SJSA1 (cell line): ENCODE data around the gene KRTAP20-2. TPM values are rescaled to one million over a fixed set of nuclear protein-coding genes. Genes with fewer than 3 reads are reported as not detected.
A peak's percentile ranks its signal among the peaks of the same experiment; 100 is the strongest.

Source experiments
- DNase-seq, 2 experiments: peaks; one replicate each; pipeline ENCODE4 v3.0.0-alpha.2; 2015 to 2020; ENCODE audit warnings: low spot score in 2 of 2, low read depth in 1 of 2
- H3K27ac ChIP-seq: fragments of 250-450 bp; sonication (Bioruptor Pico); 2 replicates; pipeline ENCODE4 v1.5.1; 2020; ENCODE audit warnings: mild to moderate bottlenecking, moderate library complexity
- H3K27me3 ChIP-seq: fragments of 250-450 bp; sonication (Bioruptor Pico); replicated peaks from 2 replicates; pipeline ENCODE4 v1.5.1; 2020; ENCODE audit warnings: mild to moderate bottlenecking, moderate library complexity
- H3K36me3 ChIP-seq: fragments of 250-450 bp; sonication (Bioruptor Pico); 2 replicates; pipeline ENCODE4 v1.5.1; 2020; ENCODE audit warnings: mild to moderate bottlenecking
- H3K4me1 ChIP-seq: fragments of 250-450 bp; sonication (Bioruptor Pico); replicated peaks from 2 replicates; pipeline ENCODE4 v1.6.1; 2021; ENCODE audit warnings: mild to moderate bottlenecking
- H3K4me3 ChIP-seq: fragments of 250-450 bp; sonication (Bioruptor Pico); 2 replicates; pipeline ENCODE4 v1.5.1; 2020; ENCODE audit warnings: mild to moderate bottlenecking
- H3K9me3 ChIP-seq: fragments of 250-450 bp; sonication (Bioruptor Pico); replicated peaks from 2 replicates; pipeline ENCODE4 v1.5.1; 2020; ENCODE audit warnings: mild to moderate bottlenecking
- total RNA-seq: library from RNA; depleted of rRNA; stranded (reverse); fragments of >200 nt; shearing (Covaris generic); gene quantifications from 2 replicates; pipeline ENCODE4 v1.2.3, GENCODE V29; 2014

Gene KRTAP20-2
- total RNA-seq, 1 experiment from 2014 or later: not detected

DNA sequence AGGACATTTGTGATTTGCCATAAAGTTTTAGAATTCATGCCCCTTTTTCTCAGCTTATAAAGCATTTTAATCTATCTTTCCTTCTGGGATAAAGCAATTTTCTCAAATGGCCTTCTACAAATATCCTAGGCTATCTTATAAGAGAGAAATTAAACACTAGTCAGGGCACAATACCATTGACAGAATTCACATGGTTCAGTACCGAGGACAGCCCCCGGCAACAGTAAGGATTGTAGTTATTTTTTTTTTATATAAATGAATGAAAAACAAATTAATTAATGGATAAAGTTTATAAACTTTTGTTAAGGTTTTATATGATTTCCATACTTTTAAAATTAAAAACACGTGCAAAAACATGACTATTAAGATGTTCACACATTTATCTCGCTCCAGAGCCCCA, 6.9 kb upstream of the KRTAP20-2 start:
- H3K4me1 ChIP-seq: no peaks in the 10 kb centered on the region
- H3K9me3 ChIP-seq: no peaks in the 10 kb centered on the region
- no peak overlapping the region for H3K27ac ChIP-seq
- no peak overlapping the region for H3K4me3 ChIP-seq
- no peak for DNase-seq
- no peaks in the 10 kb centered on the region for H3K36me3 ChIP-seq
- H3K27me3 ChIP-seq: no peaks in the 10 kb centered on the region

DNA sequence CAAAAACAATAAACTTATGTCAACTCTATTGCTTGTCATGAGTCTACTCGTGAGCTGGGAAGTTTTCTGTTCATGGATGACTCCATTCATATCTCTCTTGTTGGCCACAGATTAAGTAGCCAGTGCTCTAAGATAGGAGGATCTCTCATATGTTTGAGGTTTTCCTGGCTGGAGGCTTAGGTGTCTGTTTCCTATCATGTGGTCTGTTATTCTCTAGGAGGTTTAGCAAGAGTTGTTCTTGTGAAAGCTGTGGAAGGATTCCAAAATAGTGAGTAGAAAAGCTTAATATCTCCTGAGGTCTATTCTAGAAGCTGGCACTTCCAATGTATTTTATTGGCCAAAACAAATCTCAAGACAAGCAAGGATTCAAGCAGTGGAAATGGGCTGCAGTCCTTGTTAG, 5.8 kb upstream of the KRTAP20-2 start:
- Histone ChIP-seq H3K4me3 (no peak overlapping the region), H3K36me3 (no peaks in the 10 kb centered on the region), H3K9me3 (no peaks in the 10 kb centered on the region), H3K27ac (no peak overlapping the region), H3K4me1 (no peaks in the 10 kb centered on the region), H3K27me3 (no peaks in the 10 kb centered on the region)
- DNase-seq: no peak

DNA sequence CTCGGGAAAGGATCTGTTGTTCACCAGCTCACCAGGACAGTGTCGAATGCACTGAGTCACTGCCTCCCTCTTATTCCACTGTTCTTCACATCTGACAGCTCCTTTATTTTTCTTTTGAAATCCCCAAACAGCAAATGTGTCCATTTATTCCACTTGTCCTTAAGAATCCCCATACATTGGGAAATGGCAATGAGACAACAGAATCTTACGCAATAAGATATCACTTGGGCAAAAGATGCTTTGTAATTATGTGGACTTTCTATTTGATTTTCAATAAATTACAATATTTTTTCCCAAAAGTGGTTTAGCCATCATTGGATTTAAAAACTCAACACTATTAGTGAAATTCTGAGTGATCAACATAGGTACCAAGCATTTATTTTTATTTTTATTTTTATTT, 3.7 kb downstream of the KRTAP20-2 start:
- H3K4me1 ChIP-seq: peaks cover 13% of the 10 kb centered on the region
- H3K27me3 ChIP-seq: no peaks in the 10 kb centered on the region
- no peak overlapping the region for H3K4me3 ChIP-seq
- no peaks in the 10 kb centered on the region for H3K36me3 ChIP-seq
- H3K27ac ChIP-seq: no peak overlapping the region
- H3K9me3 ChIP-seq: no peaks in the 10 kb centered on the region
- DNase-seq: no peak

DNA sequence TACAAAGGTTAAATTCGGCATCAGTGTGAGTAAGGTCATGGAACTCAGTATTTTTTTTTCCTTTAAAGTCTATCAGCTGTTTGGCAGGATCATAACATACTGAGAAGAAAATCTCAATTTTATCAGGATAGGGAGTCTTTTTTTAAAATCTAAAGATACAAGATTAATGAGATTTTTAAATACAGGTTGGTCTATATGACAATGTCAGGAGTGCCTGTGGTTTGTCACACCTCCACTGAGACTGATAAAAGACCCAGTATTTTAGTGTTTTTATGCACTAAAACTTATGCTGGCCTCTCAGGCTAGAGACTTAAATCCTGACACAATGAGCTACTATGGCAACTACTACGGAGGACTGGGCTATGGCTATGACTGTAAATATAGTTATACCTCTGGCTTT, 7.6 kb downstream of the KRTAP20-2 start, which contains the start of gene KRTAP20-3:
Gene KRTAP20-3 (plus strand): TSS at position 301 of the 400 bp plus-strand sequence.
- H3K36me3 ChIP-seq: no peaks in the 10 kb centered on the region
- DNase-seq: no peak
- 0 out of 2 replicates have a peak, but pooled peaks cover under 1% of the 10 kb centered on the region for H3K4me1 ChIP-seq
- no peaks in the 10 kb centered on the region for H3K27me3 ChIP-seq
- no peak within 1 kb of the TSS for H3K27ac ChIP-seq
- H3K4me3 ChIP-seq: no peak within 1 kb of the TSS
- H3K9me3 ChIP-seq: no peaks in the 10 kb centered on the region

DNA sequence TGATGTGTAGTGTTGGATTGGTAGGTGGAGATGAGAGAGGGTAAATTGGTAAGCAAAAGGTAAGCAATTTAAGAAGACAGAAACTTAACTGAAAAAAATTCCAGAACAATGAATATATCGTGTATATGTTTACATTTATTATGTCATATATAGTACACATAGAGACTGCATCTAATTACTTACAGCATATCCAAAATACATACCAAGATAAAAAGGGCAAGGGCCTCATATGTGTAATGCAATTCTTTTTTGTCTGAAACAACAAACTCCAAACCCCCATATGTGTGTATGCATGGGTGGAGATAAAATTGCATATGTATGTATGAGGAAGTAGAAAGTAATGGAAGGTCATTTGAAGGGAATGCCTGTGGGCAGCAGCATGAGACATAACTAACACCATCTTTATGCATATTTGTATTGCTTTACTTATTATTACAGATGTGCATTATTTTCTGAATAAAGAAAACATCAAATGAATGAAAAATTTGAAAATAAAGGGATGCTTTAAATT, 12.0 kb downstream of the KRTAP20-2 start:
- Histone ChIP-seq H3K9me3 (no peaks in the 10 kb centered on the region), H3K27ac (no peak overlapping the region), H3K4me3 (no peak overlapping the region), H3K36me3 (no peaks in the 10 kb centered on the region), H3K27me3 (no peaks in the 10 kb centered on the region), H3K4me1 (0 out of 2 replicates have a peak, but pooled peaks cover 9% of the 10 kb centered on the region)
- no peak for DNase-seq

DNA sequence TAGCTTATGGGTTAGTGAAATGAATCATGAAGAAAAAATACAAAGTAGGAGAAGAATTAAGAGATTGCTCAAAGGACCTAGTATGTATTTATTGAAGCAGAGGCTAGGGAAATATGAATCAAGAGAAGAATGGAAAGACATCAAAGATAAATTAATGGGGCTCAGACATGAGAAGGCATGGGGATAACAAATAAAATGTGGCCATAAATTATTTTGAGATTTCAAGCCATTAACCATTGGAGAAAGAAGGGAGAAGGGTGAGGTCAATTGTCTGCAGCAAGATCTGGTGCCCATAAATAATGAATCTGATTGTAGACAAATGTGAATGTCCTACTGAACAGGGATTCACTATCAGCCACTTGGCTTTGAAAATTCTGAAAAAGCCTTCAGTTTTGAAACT, 17.9 kb downstream of the KRTAP20-2 start:
- no peaks in the 10 kb centered on the region for H3K9me3 ChIP-seq
- H3K4me3 ChIP-seq: no peak overlapping the region
- H3K27me3 ChIP-seq: no peaks in the 10 kb centered on the region
- no peak for DNase-seq
- H3K4me1 ChIP-seq: 0 out of 2 replicates have a peak, but pooled peaks cover 5% of the 10 kb centered on the region
- H3K36me3 ChIP-seq: no peaks in the 10 kb centered on the region
- H3K27ac ChIP-seq: no peak overlapping the region

DNA sequence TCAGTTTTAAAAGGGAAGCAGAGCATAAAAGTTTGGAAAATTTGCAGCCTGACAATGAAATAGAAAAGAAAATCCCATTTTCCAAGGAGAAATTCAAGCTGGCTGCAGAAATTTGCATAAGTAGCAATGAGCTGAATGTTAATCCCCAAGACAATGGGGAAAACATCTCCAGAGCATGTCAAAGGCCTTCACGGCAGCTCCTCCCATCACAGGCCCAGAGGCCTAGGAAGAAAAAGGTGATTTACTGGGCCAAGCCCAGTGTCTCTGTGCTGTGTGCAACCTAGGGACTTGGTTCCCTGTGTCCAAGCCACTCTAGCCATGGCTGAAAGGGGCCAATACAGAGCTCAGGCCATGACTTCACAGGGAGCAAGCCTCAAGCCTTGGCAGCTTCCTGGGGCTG, 33.8 kb downstream of the KRTAP20-2 start:
- no peak overlapping the region for H3K4me3 ChIP-seq
- no peaks in the 10 kb centered on the region for H3K27me3 ChIP-seq
- H3K36me3 ChIP-seq: no peaks in the 10 kb centered on the region
- no peak overlapping the region for H3K27ac ChIP-seq
- H3K4me1 ChIP-seq: no peaks in the 10 kb centered on the region
- H3K9me3 ChIP-seq: no peaks in the 10 kb centered on the region
- no peak for DNase-seq

DNA sequence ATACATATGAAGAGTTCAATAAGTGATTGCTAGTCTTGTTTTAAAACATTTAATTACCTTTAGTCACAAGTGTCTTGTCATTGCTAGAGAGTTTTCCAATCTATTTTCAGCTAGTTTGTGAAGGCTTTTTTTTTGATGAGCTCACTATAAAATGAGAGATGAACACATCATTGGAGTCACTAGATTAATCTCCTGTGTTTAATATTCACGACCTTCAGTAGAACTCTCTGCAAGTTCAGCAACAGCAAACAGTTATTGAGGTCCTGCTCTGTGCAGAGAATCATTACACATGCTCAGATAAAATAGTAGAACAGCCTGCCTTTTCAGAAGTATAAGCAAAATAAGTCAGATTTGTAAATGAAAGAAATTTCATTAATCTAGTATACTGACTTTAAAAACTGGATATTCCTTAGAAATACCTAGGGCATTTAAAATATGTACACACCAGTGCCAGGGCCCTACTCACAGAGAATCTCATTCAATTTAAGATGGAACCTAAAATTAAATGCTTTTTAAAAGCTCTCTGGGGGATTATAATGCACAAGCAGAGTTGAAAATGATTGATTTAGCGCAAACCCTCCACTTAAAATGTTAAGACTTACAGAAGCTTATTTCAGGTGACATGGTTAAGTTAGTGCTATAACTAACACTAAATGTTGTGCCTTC, 38.1 kb downstream of the KRTAP20-2 start:
- no peaks in the 10 kb centered on the region for H3K36me3 ChIP-seq
- DNase-seq: no peak
- no peaks in the 10 kb centered on the region for H3K4me1 ChIP-seq
- H3K4me3 ChIP-seq: no peak overlapping the region
- no peaks in the 10 kb centered on the region for H3K27me3 ChIP-seq
- no peaks in the 10 kb centered on the region for H3K9me3 ChIP-seq
- H3K27ac ChIP-seq: no peak overlapping the region

DNA sequence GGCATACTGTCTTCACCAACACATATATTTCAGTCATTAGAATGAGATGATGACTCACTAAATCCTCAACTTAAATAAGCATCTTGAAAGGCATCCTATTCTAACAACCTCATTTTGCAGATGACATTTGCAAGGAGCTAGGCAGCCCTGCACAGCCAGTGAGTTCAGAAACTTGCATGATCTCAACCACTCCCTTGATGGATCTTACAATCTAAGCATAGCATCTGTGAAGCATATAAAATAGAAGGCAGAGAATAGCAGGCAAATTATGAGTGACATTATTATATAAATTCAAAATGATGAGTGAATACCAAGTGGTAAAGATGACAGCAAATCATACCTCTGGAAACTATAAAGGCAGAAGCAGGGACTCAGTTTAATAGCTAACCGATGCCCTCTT, 39.3 kb downstream of the KRTAP20-2 start:
- Histone ChIP-seq H3K27ac (no peak overlapping the region), H3K4me1 (no peaks in the 10 kb centered on the region), H3K27me3 (no peaks in the 10 kb centered on the region), H3K4me3 (no peak overlapping the region), H3K9me3 (no peaks in the 10 kb centered on the region), H3K36me3 (no peaks in the 10 kb centered on the region)
- no peak for DNase-seq

DNA sequence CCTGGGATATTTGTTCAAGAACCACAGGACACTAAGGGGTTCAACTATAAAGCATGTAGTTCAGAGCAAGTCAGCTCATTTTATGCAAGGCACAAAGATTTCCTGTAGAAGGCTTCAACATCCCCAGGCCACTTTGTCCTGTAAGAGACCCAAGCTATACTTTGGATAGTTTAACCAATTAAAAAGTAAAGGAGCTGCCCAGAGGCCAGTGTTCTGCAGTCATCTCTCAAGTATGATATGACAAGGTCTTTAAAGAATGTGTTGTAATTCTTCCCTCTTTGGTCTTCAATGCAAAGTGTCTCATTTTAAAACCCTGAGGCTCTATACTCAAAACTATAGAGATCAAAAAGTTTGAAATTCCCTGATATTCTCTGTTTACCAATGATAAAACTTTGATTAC, 41.7 kb downstream of the KRTAP20-2 start:
- Histone ChIP-seq H3K27me3 (no peaks in the 10 kb centered on the region), H3K27ac (no peak overlapping the region), H3K4me1 (no peaks in the 10 kb centered on the region), H3K4me3 (no peak overlapping the region), H3K9me3 (no peaks in the 10 kb centered on the region), H3K36me3 (no peaks in the 10 kb centered on the region)
- DNase-seq: peak in 1 of 2 experiments; percentile 2

DNA sequence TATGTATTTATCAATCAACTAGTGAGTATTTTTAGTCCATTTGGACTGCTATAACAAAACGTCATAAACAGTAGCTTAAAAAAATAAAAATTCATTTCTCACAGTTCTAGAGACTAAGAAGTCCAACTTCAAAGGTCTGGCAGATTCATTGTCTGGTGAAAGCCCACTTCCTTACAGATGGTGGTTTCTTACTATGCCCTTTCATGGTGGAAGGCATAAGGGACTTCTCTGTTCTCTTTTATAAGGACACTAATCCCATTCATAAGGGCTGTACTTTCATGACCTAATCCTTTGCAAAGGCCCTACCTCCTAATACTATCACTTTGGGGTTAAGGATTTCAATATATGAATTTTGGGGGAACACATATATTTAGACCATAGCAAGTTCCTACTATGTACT, 45.6 kb downstream of the KRTAP20-2 start:
- no peaks in the 10 kb centered on the region for H3K4me1 ChIP-seq
- DNase-seq: no peak
- no peak overlapping the region for H3K27ac ChIP-seq
- no peaks in the 10 kb centered on the region for H3K9me3 ChIP-seq
- H3K4me3 ChIP-seq: no peak overlapping the region
- H3K27me3 ChIP-seq: no peaks in the 10 kb centered on the region
- no peaks in the 10 kb centered on the region for H3K36me3 ChIP-seq

DNA sequence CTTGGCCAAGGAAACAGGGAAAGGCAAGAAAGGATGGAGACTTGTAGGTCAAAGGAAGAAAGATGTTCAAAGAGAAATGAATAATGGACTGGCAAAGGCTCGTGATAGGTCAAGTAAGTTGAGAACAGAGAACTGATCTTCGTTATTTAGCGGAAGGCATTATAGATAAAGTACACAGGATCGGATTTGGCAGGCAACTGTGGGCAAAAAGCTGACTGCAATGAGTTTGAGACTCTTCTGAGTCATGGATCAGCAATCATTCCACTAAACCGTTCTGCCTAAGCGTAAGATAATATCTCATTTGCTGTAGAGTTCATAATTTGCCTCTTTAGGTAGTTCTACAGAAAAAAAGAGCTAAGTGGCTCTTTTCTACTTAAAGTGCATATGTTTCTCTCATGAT, 49.5 kb downstream of the KRTAP20-2 start:
- Histone ChIP-seq H3K27me3 (no peaks in the 10 kb centered on the region), H3K4me1 (no peaks in the 10 kb centered on the region), H3K27ac (no peak overlapping the region), H3K4me3 (no peak overlapping the region), H3K9me3 (no peaks in the 10 kb centered on the region), H3K36me3 (no peaks in the 10 kb centered on the region)
- DNase-seq: no peak
